Stimulated activated CD4-positive, alpha-beta T cell treated with anti-CD3 and anti-CD28 coated beads, Interleukin-2, amount 100 ng/mL, for 24 hours (primary cell): ENCODE measurements around the gene NDC1.
"Not testable (repeated sequence)": the region's sequence is repeated elsewhere in the genome, so short reads cannot be mapped to it uniquely, and the experiment has no call there.

Experiments used
- DNase-seq, 2 donors: peaks; one replicate each; pipeline ENCODE4 v3.0.0-alpha.2; 2020

The NDC1 gene, protein sequence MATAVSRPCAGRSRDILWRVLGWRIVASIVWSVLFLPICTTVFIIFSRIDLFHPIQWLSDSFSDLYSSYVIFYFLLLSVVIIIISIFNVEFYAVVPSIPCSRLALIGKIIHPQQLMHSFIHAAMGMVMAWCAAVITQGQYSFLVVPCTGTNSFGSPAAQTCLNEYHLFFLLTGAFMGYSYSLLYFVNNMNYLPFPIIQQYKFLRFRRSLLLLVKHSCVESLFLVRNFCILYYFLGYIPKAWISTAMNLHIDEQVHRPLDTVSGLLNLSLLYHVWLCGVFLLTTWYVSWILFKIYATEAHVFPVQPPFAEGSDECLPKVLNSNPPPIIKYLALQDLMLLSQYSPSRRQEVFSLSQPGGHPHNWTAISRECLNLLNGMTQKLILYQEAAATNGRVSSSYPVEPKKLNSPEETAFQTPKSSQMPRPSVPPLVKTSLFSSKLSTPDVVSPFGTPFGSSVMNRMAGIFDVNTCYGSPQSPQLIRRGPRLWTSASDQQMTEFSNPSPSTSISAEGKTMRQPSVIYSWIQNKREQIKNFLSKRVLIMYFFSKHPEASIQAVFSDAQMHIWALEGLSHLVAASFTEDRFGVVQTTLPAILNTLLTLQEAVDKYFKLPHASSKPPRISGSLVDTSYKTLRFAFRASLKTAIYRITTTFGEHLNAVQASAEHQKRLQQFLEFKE

GRCh38 chr1:53837924-53838653 lies at the start of gene NDC1:
TSS of gene NDC1 (minus strand) at chr1:53838296. CDS start at chr1:53838261, 35 bp downstream.
- peak; percentile 82 to 86 for DNase-seq

GRCh38 chr1:53883600-53883999 lies 45.5 kb upstream of the NDC1 start:
- DNase-seq, result not testable (repeated sequence)

DNA sequence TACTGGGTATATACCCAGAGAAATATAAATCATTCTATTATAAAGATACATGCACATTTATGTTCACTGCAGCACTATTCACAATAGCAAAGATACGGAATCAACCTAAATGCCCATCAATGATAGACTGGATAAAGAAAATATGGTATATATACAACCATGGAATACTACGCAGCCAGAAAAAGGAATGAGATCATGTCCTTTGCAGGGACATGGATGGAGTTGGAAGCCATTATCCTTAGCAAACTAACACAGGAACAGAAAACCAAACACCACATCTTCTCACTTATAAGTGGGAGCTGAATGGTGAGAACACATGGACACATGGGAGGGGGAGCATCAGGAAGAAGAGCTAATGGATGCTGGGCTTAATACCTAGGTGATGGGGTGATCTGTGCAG lies 43.8 kb upstream of the NDC1 start:
- not testable (repeated sequence) for DNase-seq

- DNase-seq, result no peak
Observed at GRCh38 chr1:53878492-53879105, 40.5 kb upstream of the NDC1 start.

GRCh38 chr1:53875150-53875549 lies 37.1 kb upstream of the NDC1 start:
- not testable (repeated sequence) for DNase-seq

DNA sequence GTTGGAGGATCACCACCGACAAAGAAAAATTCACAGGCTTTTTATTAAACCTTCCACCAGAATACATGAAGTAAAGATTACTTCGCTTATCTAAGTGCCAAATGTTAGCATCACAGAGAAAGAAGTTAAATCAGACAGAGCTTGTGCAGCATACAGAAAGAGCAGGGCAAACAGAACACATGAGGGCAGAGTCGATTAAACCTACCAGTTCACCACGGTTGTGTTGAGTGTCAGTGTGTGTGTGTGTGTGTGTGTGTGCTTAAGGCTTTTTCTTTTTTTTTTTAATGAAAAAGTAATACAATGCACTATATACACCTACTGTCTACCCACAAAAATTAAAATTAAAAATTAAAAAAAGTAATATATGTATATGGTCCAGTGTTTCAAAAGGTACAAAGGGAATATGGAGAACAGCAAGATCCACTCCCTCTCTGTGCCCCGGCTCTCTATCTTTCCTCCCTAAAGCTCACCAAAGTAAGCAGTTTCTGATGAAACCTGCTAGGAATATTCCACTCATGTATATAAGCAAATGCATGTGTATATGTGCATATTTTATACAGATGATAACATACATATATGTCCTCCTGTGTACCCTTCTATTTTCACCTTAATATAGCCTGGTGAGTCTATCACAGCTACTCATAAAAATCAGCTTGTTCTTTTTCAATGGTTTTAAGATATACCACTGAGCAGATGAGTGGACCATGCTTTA lies 33.8 kb upstream of the NDC1 start:
- DNase-seq, result no peak

GRCh38 chr1:53871221-53871620 lies 33.1 kb upstream of the NDC1 start:
- no peak for DNase-seq

DNA sequence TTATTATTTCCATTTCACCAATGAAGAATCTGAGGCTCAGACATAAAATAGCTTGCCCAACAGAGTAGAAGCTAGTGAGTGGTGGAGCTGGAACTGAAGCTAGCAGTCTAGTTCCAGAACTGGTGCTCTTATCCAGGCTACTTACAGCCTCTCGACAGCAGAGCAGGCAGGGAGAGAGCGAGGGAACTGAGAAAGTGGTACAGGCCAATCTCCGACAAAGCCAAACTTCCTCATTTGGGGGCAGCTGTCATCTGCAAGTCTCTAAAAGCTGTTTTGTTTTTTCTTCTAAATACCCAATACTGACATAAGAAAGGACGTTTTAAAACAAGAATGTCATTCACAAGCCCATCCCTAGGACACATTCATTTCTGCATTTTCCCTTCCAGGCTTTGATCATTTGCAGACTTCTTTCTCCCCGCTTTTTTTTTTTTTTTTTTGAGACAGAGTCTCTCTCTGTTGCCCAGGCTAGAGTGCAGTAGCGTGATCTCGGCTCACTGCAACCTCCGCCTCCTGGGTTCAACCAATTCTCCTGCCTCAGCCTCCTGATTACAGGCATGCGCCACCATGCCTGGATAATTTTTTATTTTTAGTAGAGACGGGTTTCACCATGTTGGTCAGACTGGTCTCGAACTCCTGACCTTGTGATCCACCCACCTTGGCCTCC lies 31.5 kb upstream of the NDC1 start:
- no peak for DNase-seq

DNA sequence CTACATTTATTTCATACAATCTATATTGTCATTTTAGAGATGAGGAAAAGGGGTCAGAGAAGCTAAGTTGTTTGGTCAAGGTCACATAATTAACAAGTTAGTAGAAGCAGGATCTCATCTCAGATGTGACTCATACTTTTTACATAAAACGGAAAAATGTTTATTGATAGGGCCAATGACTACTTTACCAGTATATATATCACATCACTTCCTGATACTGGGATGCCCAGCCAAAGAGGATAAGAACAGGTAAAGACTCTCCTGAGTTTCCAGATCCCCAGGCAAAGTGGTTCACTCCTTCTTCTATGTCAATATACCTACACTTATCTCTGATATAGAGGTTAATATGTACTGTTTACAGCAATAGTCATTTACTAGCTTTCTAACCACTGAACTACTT lies 30.5 kb upstream of the NDC1 start:
- DNase-seq, result no peak

DNA sequence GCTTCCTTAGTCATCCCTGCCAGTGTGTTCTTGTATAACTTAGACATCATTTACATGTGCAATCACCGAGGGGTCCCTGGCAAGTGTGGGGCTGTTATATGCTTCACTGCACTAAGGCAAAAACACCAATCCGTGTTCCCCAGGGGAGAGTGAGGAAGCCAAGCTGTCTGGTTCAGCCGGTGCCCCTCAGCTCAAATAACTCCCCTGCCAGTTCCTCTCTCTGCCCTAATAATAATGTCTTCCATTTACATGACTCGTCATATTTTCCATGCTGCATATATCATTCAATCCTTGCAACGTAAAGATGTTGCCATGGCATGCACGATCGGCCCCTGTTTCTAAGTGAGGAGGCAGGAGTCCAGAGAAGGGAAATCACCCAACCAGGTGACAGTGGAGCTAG lies 24.4 kb upstream of the NDC1 start:
- no peak for DNase-seq

DNA sequence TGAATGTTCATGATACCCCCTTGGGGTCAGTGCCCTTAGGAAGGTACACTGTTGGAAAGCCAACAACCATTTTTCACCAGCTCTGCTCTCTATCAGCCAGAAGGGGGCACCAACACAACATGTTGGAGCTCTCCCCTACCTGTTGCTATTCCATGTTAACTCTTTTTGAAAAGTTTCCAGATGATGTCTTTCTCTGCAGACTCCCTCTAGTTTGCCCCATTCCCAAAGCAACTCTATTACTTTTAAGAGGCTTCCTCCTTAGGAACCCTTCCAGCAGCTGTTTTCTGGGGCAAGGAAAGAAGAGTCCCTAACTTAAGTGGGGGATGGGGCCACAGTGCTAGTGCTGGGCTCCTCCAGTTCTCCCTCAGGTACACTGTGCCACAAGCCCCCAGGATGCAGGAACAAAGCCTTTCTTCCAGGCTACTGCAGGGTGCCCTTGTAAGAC lies 22.9 kb upstream of the NDC1 start:
- peak; percentile 37 to 58 for DNase-seq

DNA sequence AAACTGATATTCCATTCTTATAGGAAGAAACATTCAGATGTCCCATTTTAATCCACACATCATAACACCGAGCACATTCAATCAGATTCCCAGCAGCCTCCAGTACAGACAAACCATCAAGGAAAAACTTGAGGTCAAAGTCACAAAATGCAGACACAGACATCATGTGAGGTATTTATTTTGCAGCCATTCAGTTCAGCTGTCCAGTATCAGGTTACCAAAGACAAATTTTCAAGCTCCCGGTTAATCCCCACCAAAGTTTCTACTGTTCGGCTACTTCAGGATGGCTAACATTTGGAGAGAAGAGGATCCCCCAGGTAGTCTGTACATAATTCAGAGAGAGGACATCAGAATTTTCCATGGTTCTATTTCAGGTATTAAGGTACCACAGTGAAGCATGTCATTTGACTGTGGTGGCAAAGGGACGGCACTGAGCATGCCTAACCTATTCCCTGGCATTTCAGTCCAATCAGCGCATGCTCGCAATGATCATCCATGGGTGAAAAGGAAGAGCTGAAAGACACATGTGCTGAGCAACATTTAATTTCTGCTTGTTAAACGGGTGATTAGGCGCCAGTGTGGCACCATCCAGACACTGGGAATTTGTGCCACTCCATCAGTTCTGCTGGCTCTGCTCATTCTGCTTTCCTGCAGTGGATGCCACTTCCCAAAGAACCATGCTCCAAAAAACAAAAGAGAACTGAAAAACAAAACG lies 13.6 kb upstream of the NDC1 start:
- no peak for DNase-seq

GRCh38 chr1:53850082-53850673 lies 12.1 kb upstream of the NDC1 start:
- DNase-seq, result no peak

DNA sequence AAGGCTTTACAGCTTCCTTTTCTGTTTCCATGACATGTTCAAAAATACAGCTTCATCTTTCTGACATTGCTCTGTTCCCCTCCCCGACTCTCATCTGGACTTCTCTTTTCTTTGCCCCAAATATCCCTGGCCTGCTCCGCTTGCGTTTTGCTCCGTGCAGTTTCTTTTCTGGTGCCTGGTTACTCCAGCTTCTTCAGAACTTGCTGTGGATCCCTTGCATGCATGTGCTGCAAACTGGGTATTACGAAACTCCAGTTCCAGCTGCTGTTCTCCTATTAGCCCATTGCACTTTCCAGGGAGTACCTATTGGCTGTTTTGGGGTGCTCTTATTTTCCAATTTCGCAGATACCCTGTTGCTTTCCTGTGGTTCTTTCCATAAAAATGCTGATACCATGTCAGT lies 9.9 kb upstream of the NDC1 start:
- DNase-seq, result no peak

- DNase-seq, result no peak
Observed at GRCh38 chr1:53842347-53842746, 4.3 kb upstream of the NDC1 start.

DNA sequence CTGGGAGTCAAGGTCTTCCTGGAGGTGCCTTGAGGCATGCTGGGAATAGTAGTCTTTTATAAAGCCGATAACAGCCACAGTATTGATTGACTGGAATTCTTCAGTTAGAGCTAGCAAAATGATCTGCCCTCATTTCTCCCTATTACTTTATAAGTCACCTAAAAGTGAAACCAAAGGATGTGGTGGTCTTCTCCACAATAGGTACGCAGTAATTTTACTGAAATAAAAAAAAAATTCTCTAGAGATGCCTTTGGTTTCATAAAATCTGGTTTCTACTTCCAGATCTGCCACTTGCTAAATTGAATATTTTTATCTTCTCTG lies 518 bp upstream of the NDC1 start:
- DNase-seq, result no peak

DNA sequence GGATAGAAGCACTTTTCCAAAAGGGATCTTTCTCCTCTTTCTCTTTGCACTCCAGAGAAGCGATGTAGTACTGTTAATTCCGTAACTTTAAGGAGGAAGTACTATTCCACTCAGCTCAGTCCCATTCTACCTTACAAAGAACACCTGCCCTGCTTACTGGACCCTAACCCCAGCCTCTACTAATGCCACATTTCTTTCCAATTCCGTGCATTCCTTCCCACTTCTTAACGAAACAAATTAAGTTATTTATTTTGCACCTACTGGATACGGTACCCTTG lies 511 bp downstream of the NDC1 start:
- no peak for DNase-seq

DNA sequence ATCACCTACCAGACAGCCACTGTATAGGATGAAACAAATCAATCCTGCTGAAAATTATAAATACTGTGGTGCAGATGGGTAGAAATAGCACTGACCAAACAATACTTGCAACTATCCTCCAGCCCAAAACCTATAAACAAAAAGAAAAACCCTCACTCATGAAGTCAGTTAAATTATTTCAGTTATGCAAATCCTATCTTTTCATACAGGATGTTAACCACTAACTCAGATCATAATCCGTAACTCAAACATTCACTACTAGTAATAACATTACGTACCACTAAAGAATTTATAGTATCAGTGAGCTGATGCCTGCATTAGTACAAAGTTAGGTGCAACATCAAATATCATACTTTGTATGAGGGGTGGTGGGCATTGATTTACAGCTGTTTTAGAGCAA lies 2.6 kb downstream of the NDC1 start:
- no peak for DNase-seq

DNA sequence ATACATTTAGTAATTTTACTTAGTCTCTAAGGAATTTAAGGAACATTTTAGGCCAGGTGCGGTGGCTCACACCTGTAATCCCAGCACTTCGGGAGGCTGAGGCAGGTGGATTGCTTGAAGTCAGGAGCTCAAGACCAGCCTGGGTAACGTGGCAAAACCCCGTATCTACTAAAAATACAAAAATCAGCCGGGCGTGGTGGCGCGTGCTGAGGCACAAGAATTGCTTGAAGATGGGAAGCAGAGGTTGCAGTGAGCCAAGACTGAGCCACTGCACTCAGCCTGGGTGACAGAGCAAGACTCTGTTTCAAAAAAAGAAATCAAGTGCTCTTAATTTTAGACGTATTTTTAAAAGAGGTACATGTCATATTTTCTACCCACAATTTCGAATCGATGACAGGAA lies 3.3 kb downstream of the NDC1 start:
- no peak for DNase-seq

- no peak for DNase-seq
Observed at GRCh38 chr1:53833393-53833792, 4.7 kb downstream of the NDC1 start.

DNA sequence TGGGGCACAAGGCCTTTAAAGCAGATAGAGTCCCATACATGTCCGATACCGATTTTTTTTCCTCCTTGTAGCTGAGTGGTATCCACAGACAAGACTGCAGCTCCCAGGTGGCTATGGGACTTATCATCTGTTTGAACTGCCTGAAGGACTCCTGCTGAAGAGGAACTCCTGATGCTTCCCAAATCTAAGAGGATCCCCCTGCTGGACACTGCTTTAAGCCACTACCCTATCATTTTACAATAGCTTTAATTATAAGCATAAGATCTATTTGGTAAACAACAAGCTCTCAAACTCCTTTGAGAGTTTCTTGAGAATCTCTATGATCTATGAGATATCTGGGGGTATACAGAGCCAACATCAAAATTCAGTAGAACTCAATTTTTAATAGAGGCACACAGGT lies 11.7 kb downstream of the NDC1 start:
- no peak for DNase-seq
